ENCODE measurements around the gene ARPC4. TPM values are rescaled to one million over a fixed set of nuclear protein-coding genes. Genes with fewer than 3 reads are reported as not detected.

The ARPC4 gene
- total RNA-seq, 6 experiments from 2014 or later, result 42.0 to 80.3 (median 57.3) TPM

GRCh38 chr3:9795207-9795606 lies 2.3 kb downstream of the ARPC4 start:
- TF ChIP-seq CTCF (IDR thresholded peaks at IDR 0.05) (no peak), POLR2A (IDR thresholded peaks at IDR 0.05) (no peak)
- no peaks in the 10 kb centered on the region for H3K27me3 ChIP-seq
- H3K9me3 ChIP-seq, result no peaks in the 10 kb centered on the region
- no peak overlapping the region for H3K4me3 ChIP-seq
- DNase-seq (no peak), ATAC-seq (no peak)
- intact Hi-C loops (cut with DNase I), result no loop called here
- WGBS (ENCODE audit: insufficient coverage, low coverage, low lambda C conversion rate, missing lambda C conversion rate), result 62% methylated on average over 4 of the region's 5 CpGs
- peaks cover 0 to 14% (median 8%) of the 10 kb centered on the region in 4 donors for H3K4me1 ChIP-seq
- H3K27ac ChIP-seq, result no peak overlapping the region
- peaks cover 5 to 34% (median 25%) of the 10 kb centered on the region in 4 donors for H3K36me3 ChIP-seq

GRCh38 chr3:9797196-9797945 lies 4.5 kb downstream of the ARPC4 start:
- Histone ChIP-seq H3K27me3 (no peaks in the 10 kb centered on the region), H3K27ac (no peak overlapping the region), H3K4me3 (no peak overlapping the region), H3K9me3 (no peaks in the 10 kb centered on the region), H3K4me1 (peaks cover 0 to 10% (median 3%) of the 10 kb centered on the region in 4 donors), H3K36me3 (peaks cover 12 to 51% (median 39%) of the 10 kb centered on the region in 4 donors)
- intact Hi-C loops (cut with DNase I), result no loop called here
- no peak for ATAC-seq
- TF ChIP-seq CTCF (IDR thresholded peaks at IDR 0.05) (no peak), POLR2A (IDR thresholded peaks at IDR 0.05) (no peak)
- no peak for DNase-seq
- WGBS (ENCODE audit: insufficient coverage, low coverage, low lambda C conversion rate, missing lambda C conversion rate), result 84% methylated on average over 10 of the region's 12 CpGs

GRCh38 chr3:9800529-9800928 lies 7.6 kb downstream of the ARPC4 start:
- no peak for ATAC-seq
- TF ChIP-seq POLR2A (IDR thresholded peaks at IDR 0.05), result no peak
- peak in 2 of 4 donors; percentile 20 to 23 for TF ChIP-seq CTCF (IDR thresholded peaks at IDR 0.05)
- H3K4me1 ChIP-seq, result no peaks in the 10 kb centered on the region
- DNase-seq, result no peak
- H3K27ac ChIP-seq, result no peak overlapping the region
- no peaks in the 10 kb centered on the region for H3K9me3 ChIP-seq
- WGBS (ENCODE audit: insufficient coverage, low coverage, low lambda C conversion rate, missing lambda C conversion rate), result 83% methylated on average over 5 of the region's 5 CpGs
- H3K4me3 ChIP-seq, result no peak overlapping the region
- H3K27me3 ChIP-seq, result no peaks in the 10 kb centered on the region
- intact Hi-C loops (cut with DNase I), result no loop called here
- peaks cover 17 to 80% (median 58%) of the 10 kb centered on the region in 4 donors for H3K36me3 ChIP-seq

GRCh38 chr3:9803494-9803893 lies 10.6 kb downstream of the ARPC4 start:
- no peak for TF ChIP-seq POLR2A (IDR thresholded peaks at IDR 0.05)
- no peak for TF ChIP-seq CTCF (IDR thresholded peaks at IDR 0.05)
- DNase-seq (no peak), ATAC-seq (no peak)
- Histone ChIP-seq H3K4me1 (no peaks in the 10 kb centered on the region), H3K27me3 (no peaks in the 10 kb centered on the region), H3K36me3 (peaks cover 17 to 82% (median 52%) of the 10 kb centered on the region in 4 donors), H3K4me3 (no peak overlapping the region), H3K9me3 (no peaks in the 10 kb centered on the region), H3K27ac (no peak overlapping the region)
- WGBS (ENCODE audit: insufficient coverage, low coverage, low lambda C conversion rate, missing lambda C conversion rate), result 100% methylated on average over 1 of the region's 1 CpG
- intact Hi-C loops (cut with DNase I), result no loop called here
